Bronchial epithelial cell (primary cell): ENCODE results near the gene KXD1. TPM values are rescaled to one million over a fixed set of nuclear protein-coding genes. Genes with fewer than 3 reads are reported as not detected.
A peak's percentile ranks its signal among the peaks of the same experiment; 100 is the strongest.

Experiments used
- DNase-seq: peaks from one replicate; pipeline ENCODE4 v3.0.0-alpha.2; 2010; ENCODE audit warnings: low read depth
- FAIRE-seq: peaks from 2 replicates; lab custom pipeline; 2011; peaks lifted over from hg19 to GRCh38; lab: Jason Lieb, UNC
- H3K27me3 ChIP-seq: 2 replicates; pipeline ENCODE4 v1.5.1; 2011; ENCODE audit warnings: low read length; ENCODE audit not compliant: control insufficient read depth, insufficient read depth
- H3K36me3 ChIP-seq: 2 replicates; pipeline ENCODE4 v1.5.1; 2011; ENCODE audit warnings: low read length; ENCODE audit not compliant: control insufficient read depth, insufficient read depth
- H3K4me3 ChIP-seq: 2 replicates; pipeline ENCODE4 v1.5.1; 2011; ENCODE audit warnings: mild to moderate bottlenecking, low read depth, low read length, control low read depth
- total RNA-seq: library from RNA; depleted of rRNA; stranded (reverse); fragments of >200 nt; gene quantifications from 2 replicates; pipeline ENCODE4 v1.2.1, GENCODE V29; 2014
- TF ChIP-seq, protein P1 (sequence below): IDR thresholded peaks from 2 replicates; pipeline ENCODE4 v1.5.1; 2011; ENCODE audit warnings: mild to moderate bottlenecking, moderate library complexity, low read length, control low read depth, inconsistent platforms; ENCODE audit not compliant: insufficient read depth, severe bottlenecking

The KXD1 gene
- total RNA-seq, 1 donor from 2014 or later = 47.7 TPM

DNA sequence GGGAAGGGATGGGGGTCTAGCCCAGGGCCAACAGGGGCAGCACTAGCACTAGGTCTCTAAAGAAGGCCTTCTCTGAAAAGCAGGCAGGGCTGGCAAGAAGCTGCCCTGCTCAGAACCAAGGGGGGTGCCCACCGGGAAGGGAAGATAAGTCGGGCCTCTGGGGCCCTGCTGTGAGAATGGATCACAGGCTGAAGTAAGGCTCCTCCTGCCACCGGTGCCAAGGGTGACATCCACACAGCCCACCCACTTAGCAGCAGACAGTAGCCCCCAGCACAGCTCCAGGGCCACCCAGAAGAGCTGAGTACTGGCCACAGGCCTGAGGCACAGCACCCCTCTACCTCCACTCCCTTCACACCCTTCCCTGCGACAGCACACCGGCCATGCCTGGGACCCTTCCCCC, 41.7 kb upstream of the KXD1 start:
- FAIRE-seq (no peak), DNase-seq (no peak)
- no peak overlapping the region for H3K4me3 ChIP-seq
- H3K27me3 ChIP-seq = no peaks in the 10 kb centered on the region
- TF ChIP-seq, protein P1, sequence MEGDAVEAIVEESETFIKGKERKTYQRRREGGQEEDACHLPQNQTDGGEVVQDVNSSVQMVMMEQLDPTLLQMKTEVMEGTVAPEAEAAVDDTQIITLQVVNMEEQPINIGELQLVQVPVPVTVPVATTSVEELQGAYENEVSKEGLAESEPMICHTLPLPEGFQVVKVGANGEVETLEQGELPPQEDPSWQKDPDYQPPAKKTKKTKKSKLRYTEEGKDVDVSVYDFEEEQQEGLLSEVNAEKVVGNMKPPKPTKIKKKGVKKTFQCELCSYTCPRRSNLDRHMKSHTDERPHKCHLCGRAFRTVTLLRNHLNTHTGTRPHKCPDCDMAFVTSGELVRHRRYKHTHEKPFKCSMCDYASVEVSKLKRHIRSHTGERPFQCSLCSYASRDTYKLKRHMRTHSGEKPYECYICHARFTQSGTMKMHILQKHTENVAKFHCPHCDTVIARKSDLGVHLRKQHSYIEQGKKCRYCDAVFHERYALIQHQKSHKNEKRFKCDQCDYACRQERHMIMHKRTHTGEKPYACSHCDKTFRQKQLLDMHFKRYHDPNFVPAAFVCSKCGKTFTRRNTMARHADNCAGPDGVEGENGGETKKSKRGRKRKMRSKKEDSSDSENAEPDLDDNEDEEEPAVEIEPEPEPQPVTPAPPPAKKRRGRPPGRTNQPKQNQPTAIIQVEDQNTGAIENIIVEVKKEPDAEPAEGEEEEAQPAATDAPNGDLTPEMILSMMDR = no peak
- H3K36me3 ChIP-seq = peaks cover 2% of the 10 kb centered on the region

DNA sequence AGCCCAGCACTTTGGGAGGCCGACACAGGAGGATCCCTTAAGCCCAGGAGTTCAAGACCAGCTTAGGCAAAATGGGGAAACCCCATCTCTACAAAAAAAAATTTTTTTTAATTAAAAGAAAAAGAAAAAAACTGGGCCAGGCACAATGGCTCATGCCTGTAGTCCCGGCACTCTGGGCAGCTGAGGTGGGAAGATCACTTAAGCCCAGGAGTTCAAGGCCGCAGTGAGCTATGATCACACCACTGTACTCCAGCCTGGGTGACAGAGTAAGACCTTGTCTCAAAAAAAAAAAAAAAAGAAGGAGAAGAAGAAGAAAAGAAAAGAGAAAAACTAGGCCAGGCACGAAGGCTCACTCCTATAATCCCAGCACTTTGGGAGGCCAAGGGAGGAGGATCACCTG, 40.1 kb upstream of the KXD1 start:
- TF ChIP-seq, protein P1 = no peak
- no peak for FAIRE-seq
- H3K27me3 ChIP-seq = no peaks in the 10 kb centered on the region
- DNase-seq = no peak
- no peak overlapping the region for H3K4me3 ChIP-seq
- peaks cover 2% of the 10 kb centered on the region for H3K36me3 ChIP-seq

DNA sequence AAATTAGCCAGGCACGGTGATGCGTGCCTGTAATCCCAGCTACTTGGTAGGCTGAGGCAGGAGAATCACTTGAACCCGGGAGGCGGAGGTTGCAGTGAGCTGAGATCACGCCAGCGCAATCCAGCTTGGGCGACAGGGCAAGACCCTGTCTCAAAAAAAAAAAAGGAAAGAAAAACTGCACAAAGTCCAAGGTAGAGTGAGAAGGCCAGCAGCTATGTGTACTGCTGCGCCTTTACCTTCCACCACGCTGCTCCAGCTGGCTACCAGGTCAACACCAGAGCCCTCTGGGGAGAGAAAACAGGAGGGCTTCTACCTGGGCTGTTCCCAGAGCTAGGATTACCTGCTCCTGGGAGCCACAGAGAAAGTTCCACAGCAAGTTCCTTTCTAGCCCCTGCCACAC, 39.0 kb upstream of the KXD1 start:
- H3K27me3 ChIP-seq = no peaks in the 10 kb centered on the region
- TF ChIP-seq, protein P1 = no peak
- peaks cover 2% of the 10 kb centered on the region for H3K36me3 ChIP-seq
- DNase-seq = no peak
- FAIRE-seq = no peak
- no peak overlapping the region for H3K4me3 ChIP-seq

DNA sequence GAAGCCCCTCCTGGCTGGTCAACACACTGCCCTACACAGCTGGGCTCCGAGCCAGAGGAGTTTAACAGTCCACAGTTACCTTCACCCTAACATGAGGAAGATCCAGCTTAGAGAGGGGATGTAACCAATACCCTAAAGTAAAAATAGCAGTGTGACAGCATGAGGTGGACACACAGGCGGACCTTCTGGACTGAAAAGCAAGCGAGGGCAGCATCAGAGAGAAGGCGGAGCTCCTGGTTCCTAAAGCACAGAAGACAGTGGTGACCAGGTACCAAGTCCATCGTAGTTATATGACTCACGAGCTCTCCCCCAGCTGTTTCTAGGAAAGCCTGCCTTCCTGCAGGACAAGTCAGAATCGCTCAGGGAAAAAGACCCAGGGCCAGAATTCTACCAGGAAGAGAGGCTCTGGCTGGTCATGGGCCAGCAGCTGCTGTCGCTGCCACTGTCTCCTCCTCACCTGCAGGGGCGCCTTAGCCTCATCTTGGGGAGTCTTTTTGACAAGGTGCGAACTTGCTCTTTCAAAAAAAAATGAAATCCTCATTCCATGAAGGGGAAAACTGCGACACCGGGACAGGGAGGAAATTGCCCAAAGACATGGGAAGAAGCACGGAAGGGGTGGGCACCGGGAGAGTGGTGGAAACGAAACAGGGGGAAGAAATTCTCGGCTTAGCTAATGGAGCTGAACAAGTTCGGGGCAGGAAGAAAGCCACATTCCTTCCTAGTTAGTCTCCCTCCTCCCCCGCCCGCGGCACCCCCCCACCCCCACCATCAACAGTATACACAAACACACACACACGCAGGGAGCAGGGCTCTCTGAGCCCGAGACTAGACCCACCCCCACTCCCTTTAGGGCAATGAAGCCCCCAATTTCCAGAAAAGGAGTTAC, 37.5 kb upstream of the KXD1 start:
- peak; percentile 79 for DNase-seq
- FAIRE-seq = no peak
- Histone ChIP-seq H3K27me3 (no peaks in the 10 kb centered on the region), H3K4me3 (peak overlapping the region; percentile 99), H3K36me3 (no peaks in the 10 kb centered on the region)
- TF ChIP-seq, protein P1 = peak; percentile 83

DNA sequence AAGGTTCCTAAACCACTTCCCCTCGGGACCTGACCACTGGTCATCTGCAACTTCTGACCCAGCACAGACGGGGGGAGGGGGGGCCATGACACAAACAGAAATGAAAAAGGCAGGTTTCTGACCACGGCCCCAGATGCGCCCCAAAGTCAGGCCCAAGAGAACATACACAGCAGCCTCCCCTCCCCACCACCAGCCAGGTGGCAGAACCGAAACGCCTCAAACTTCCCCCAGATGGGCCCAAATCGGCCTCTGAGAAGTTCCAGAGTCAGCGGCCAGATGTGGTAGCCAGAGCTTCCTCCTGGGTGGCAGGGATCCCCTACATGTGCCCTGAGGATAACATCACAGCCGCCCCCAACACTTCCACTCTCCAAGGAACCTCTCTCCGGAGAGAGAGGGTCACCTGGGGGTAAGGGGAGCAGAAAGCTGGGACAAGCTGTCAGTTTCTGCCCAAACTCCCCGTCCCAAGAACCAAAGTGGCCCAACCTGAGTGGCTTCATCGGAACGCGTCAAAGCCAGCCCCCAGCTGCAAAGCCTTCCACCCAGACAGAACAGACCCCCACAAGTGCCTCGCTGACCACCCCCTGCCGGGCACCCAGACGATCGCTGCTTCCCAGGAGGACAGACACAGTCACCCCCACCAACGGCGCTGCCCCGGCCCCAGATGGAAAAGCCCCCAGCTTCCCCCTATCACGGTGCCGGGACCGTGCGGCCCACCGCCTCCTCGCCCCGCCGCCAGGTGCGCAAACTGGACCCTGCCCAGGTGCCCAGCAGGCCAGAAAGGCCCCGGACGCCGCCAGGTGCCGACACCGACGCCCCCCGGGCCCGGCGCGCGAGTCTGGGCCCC, 36.6 kb upstream of the KXD1 start:
- Histone ChIP-seq H3K4me3 (peak overlapping the region; percentile 99), H3K36me3 (no peaks in the 10 kb centered on the region), H3K27me3 (no peaks in the 10 kb centered on the region)
- DNase-seq = peak; percentile 4
- TF ChIP-seq, protein P1 = peak; percentile 16
- no peak for FAIRE-seq
